H9 (cell line): Measurements from ENCODE around the gene LSMEM2. TPM values are rescaled to one million over a fixed set of nuclear protein-coding genes. Genes with fewer than 3 reads are reported as not detected.

Experiments
- DNase-seq: peaks from one replicate; pipeline ENCODE4 v3.0.0-alpha.2; 2017
- H2AFZ ChIP-seq: one replicate; pipeline ENCODE4 v1.6.1; 2013; ENCODE audit warnings: mild to moderate bottlenecking, low read length, control low read depth, moderate library complexity
- H2AK5ac ChIP-seq: 2 replicates; pipeline ENCODE4 v1.6.1; 2013; ENCODE audit warnings: low read length, control low read depth, mixed read lengths; ENCODE audit not compliant: insufficient read length
- H2BK120ac ChIP-seq: one replicate; pipeline ENCODE4 v1.6.1; 2013; ENCODE audit warnings: low read depth, mild to moderate bottlenecking, low read length, control low read depth, inconsistent platforms; ENCODE audit not compliant: poor library complexity, severe bottlenecking
- H2BK12ac ChIP-seq: 2 replicates; pipeline ENCODE4 v1.6.1; 2013; ENCODE audit warnings: low read length, control low read depth, mixed read lengths, low read depth; ENCODE audit not compliant: insufficient read length
- H2BK15ac ChIP-seq: 2 replicates; pipeline ENCODE4 v1.6.1; 2013; ENCODE audit warnings: low read depth, low read length, control low read depth
- H2BK20ac ChIP-seq: one replicate; pipeline ENCODE4 v1.6.1; 2013; ENCODE audit warnings: low read depth, mild to moderate bottlenecking, low read length, control low read depth, inconsistent platforms; ENCODE audit not compliant: poor library complexity, severe bottlenecking
- H2BK5ac ChIP-seq: 2 replicates; pipeline ENCODE4 v1.6.1; 2013; ENCODE audit warnings: low read length, control low read depth, mixed read lengths; ENCODE audit not compliant: insufficient read length
- H3K14ac ChIP-seq: 2 replicates; pipeline ENCODE4 v1.6.1; 2013; ENCODE audit warnings: low read length, control low read depth; ENCODE audit not compliant: insufficient read depth
- H3K18ac ChIP-seq: 2 replicates; pipeline ENCODE4 v1.6.1; 2013; ENCODE audit warnings: low read depth, mild to moderate bottlenecking, mixed read lengths, low read length, control low read depth; ENCODE audit not compliant: insufficient read length
- H3K23ac ChIP-seq: 2 replicates; pipeline ENCODE4 v1.6.1; 2013; ENCODE audit warnings: low read length, control low read depth, mixed read lengths, low read depth; ENCODE audit not compliant: insufficient read length
- H3K23me2 ChIP-seq: 2 replicates; pipeline ENCODE4 v1.6.1; 2013; ENCODE audit warnings: low read depth, mild to moderate bottlenecking, mixed read lengths, low read length, control low read depth; ENCODE audit not compliant: insufficient read length, poor library complexity, severe bottlenecking
- H3K27ac ChIP-seq: 2 replicates; pipeline ENCODE4 v1.5.1; 2013; ENCODE audit warnings: low read length, control low read depth, mixed read lengths, low read depth; ENCODE audit not compliant: insufficient read length
- H3K27me3 ChIP-seq: 2 replicates; pipeline ENCODE4 v1.6.1; 2013; ENCODE audit warnings: low read length, control low read depth, inconsistent platforms; ENCODE audit not compliant: insufficient read depth
- H3K4ac ChIP-seq: 2 replicates; pipeline ENCODE4 v1.6.1; 2013; ENCODE audit warnings: low read depth, mild to moderate bottlenecking, control low read depth, inconsistent platforms, low read length, moderate library complexity
- H3K4me1 ChIP-seq: 2 replicates; pipeline ENCODE4 v1.6.1; 2013; ENCODE audit warnings: low read length, control low read depth, inconsistent platforms; ENCODE audit not compliant: insufficient read depth
- H3K4me2 ChIP-seq: 2 replicates; pipeline ENCODE4 v1.6.1; 2013; ENCODE audit warnings: low read length, control low read depth, mixed read lengths; ENCODE audit not compliant: insufficient read length, insufficient read depth
- H3K56ac ChIP-seq: 2 replicates; pipeline ENCODE4 v1.6.1; 2013; ENCODE audit warnings: low read depth, mild to moderate bottlenecking, mixed read lengths, low read length, control low read depth; ENCODE audit not compliant: insufficient read length
- H3K79me1 ChIP-seq: 2 replicates; pipeline ENCODE4 v1.6.1; 2013; ENCODE audit warnings: low read depth, mild to moderate bottlenecking, moderate library complexity, low read length, control low read depth, inconsistent platforms; ENCODE audit not compliant: insufficient read depth, poor library complexity, severe bottlenecking
- H3K79me2 ChIP-seq: 2 replicates; pipeline ENCODE4 v1.6.1; 2013; ENCODE audit warnings: low read length, control low read depth, inconsistent platforms; ENCODE audit not compliant: insufficient read depth
- H3K9ac ChIP-seq: 2 replicates; pipeline ENCODE4 v1.6.1; 2013; ENCODE audit warnings: low read length, control low read depth, mixed read lengths; ENCODE audit not compliant: insufficient read length; ENCODE audit errors: extremely low read depth
- H3K9me3 ChIP-seq: one replicate; pipeline ENCODE4 v1.6.1; 2013; ENCODE audit warnings: low read depth, low read length, inconsistent platforms; ENCODE audit not compliant: control insufficient read depth
- H3T11ph ChIP-seq: one replicate; pipeline ENCODE4 v1.6.1; 2013; ENCODE audit warnings: mild to moderate bottlenecking, low read length, control low read depth, inconsistent platforms
- H4K20me1 ChIP-seq: one replicate; pipeline ENCODE4 v1.6.1; 2013; ENCODE audit not compliant: control insufficient read depth, insufficient read length, insufficient read depth
- H4K5ac ChIP-seq: 2 replicates; pipeline ENCODE4 v1.6.1; 2013; ENCODE audit warnings: low read depth, mild to moderate bottlenecking, mixed read lengths, low read length, control low read depth; ENCODE audit not compliant: insufficient read length
- H4K8ac ChIP-seq: replicated peaks from 2 replicates; pipeline ENCODE4 v1.6.1; 2013; ENCODE audit warnings: low read length, control low read depth, mixed read lengths, low read depth; ENCODE audit not compliant: insufficient read length
- H4K91ac ChIP-seq: 2 replicates; pipeline ENCODE4 v1.6.1; 2013; ENCODE audit warnings: low read depth, mild to moderate bottlenecking, moderate library complexity, mixed read lengths, low read length, control low read depth; ENCODE audit not compliant: insufficient read length
- H3K27ac Mint-ChIP-seq, 3 experiments: 2 replicates in 2 of 3; 3 replicates in 1 of 3; pipeline ENCODE4 v1.8.0; 2020 to 2021; ENCODE audit warnings: mixed read lengths in 3 of 3, mild to moderate bottlenecking in 1 of 3, moderate library complexity in 1 of 3
- H3K27me3 Mint-ChIP-seq: 2 replicates; pipeline ENCODE4 v1.8.0; 2021; ENCODE audit warnings: low read depth, mild to moderate bottlenecking, moderate library complexity, mixed read lengths
- H3K36me3 Mint-ChIP-seq, 3 experiments: 2 replicates in 2 of 3; 3 replicates in 1 of 3; pipeline ENCODE4 v1.8.0; 2020 to 2021; ENCODE audit warnings: low read depth in 3 of 3, mixed read lengths in 3 of 3; ENCODE audit not compliant: insufficient read depth in 1 of 3
- H3K4me1 Mint-ChIP-seq, 2 experiments: 2 replicates each; pipeline ENCODE4 v1.8.0; 2020; ENCODE audit warnings: mixed read lengths in 2 of 2
- H3K4me3 Mint-ChIP-seq, 2 experiments: 2 replicates in 1 of 2; 3 replicates in 1 of 2; pipeline ENCODE4 v1.8.0; 2020 to 2021; ENCODE audit warnings: mild to moderate bottlenecking in 2 of 2, mixed read lengths in 2 of 2, moderate library complexity in 1 of 2
- H3K9me3 Mint-ChIP-seq, 2 experiments: 2 replicates in 1 of 2; 3 replicates in 1 of 2; pipeline ENCODE4 v1.8.0; 2020; ENCODE audit warnings: mild to moderate bottlenecking in 2 of 2, mixed read lengths in 2 of 2, moderate library complexity in 1 of 2
- CTCF ChIP-seq: fragments of 200-600 bp; sonication (generic); conservative IDR thresholded peaks from 3 replicates; pipeline ENCODE4 v1.8.0; 2021; ENCODE audit warnings: antibody characterized with exemption, mild to moderate bottlenecking
- WGBS: extraction: QIAGEN DNeasy Blood & Tissue Kit; methylation state at CpG from one replicate; pipeline ENCODE4 v1.1.7; 2013; ENCODE audit warnings: missing lambda C conversion rate, low lambda C conversion rate, mixed read lengths; ENCODE audit not compliant: insufficient read length; ENCODE audit errors: extremely low coverage; 5-methylcytosine and 5-hydroxymethylcytosine counted together
- total RNA-seq: library from RNA; stranded (reverse); gene quantifications from 2 replicates; pipeline ENCODE4 v1.2.1, GENCODE V29; 2021

Gene LSMEM2
- total RNA-seq, 1 experiment from 2014 or later, result 0.50 TPM

- peaks cover 0 to 8% (median 1%) of the 10 kb centered on the region in 3 experiments; a peak in 1 of 7 replicates for H3K36me3 Mint-ChIP-seq
- Histone ChIP-seq H2BK20ac (no peak overlapping the region), H3K14ac (no peak overlapping the region), H2BK120ac (no peak overlapping the region), H4K20me1 (no peaks in the 10 kb centered on the region), H2AFZ (no peak overlapping the region), H3K79me2 (no peaks in the 10 kb centered on the region), H2AK5ac (no peak overlapping the region), H4K91ac (no peak overlapping the region), H2BK15ac (no peak overlapping the region), H3K4me1 (no peaks in the 10 kb centered on the region), H3K56ac (no peak overlapping the region), H2BK12ac (no peak overlapping the region), H3K27ac (peak overlapping the region; percentile 21), H3K27me3 (no peaks in the 10 kb centered on the region), H3K9ac (peak overlapping the region; percentile 17), H3K4ac (no peak overlapping the region), H3K18ac (no peak overlapping the region), H3T11ph (no peak overlapping the region), H3K23ac (no peak overlapping the region), H3K9me3 (no peaks in the 10 kb centered on the region), H3K4me2 (peak overlapping the region; percentile 45), H3K79me1 (no peaks in the 10 kb centered on the region), H3K23me2 (peaks cover 6% of the 10 kb centered on the region), H4K8ac (no peak overlapping the region), H4K5ac (no peak overlapping the region), H2BK5ac (no peak overlapping the region)
- H3K4me1 Mint-ChIP-seq, result peaks cover 25 to 27% of the 10 kb centered on the region in 2 experiments
- TF ChIP-seq CTCF, result no peak
- peak overlapping the region in 2 of 3 experiments; percentile 20 to 96; a peak in 2 of 7 replicates for H3K27ac Mint-ChIP-seq
- H3K4me3 Mint-ChIP-seq, result peak overlapping the region; percentile 87 to 99
- H3K9me3 Mint-ChIP-seq, result peaks cover 0 to 2% of the 10 kb centered on the region in 2 experiments; a peak in 2 of 5 replicates
- no peaks in the 10 kb centered on the region for H3K27me3 Mint-ChIP-seq
- WGBS, result no CpG with 5 or more reads among the region's 12 CpGs
- DNase-seq, result no peak
Observed at GRCh38 chr3:50299638-50299928, 20.7 kb downstream of the LSMEM2 start.
